ENCODE data around the gene TACC3.

- TF ChIP-seq POLR2A (IDR thresholded peaks at IDR 0.05) (no peak), CTCF (IDR thresholded peaks at IDR 0.05) (no peak), POLR2AphosphoS5 (IDR thresholded peaks at IDR 0.05) (no peak), EP300 (IDR thresholded peaks at IDR 0.05) (no peak)
Measured at GRCh38 chr4:1769692-1770091, 48.4 kb downstream of the TACC3 start.
